Endothelial cell of umbilical vein (primary cell): ENCODE measurements around the gene ADGRD2. TPM values are rescaled to one million over a fixed set of nuclear protein-coding genes. Genes with fewer than 3 reads are reported as not detected.

Experiments used
- BruUV-seq: library from RNA; stranded (reverse); fragments of 400-500 nt; replicated peaks from 2 replicates; lab custom pipeline; 2021; lab: Mats Ljungman, UMichigan
- CTCF ChIA-PET: fragments of 300-600, 350-600 bp; sonication (Branson Sonifier 250); formaldehyde crosslinking; loops from one replicate; lab custom pipeline; 2021; ENCODE audit warnings: antibody characterized with exemption, inconsistent platforms; lab: Charles Lee
- POLR2A ChIA-PET: fragments of 300-600, 350-600 bp; sonication (Branson Sonifier 250); formaldehyde crosslinking; loops from one replicate; lab custom pipeline; 2021; ENCODE audit warnings: antibody characterized with exemption, inconsistent platforms; lab: Charles Lee
- DNase-seq: peaks from one replicate; pipeline ENCODE4 v3.0.0-alpha.2; 2011; ENCODE audit warnings: low read depth, low spot score
- FAIRE-seq: peaks from 2 replicates; lab custom pipeline; 2011; peaks lifted over from hg19 to GRCh38; lab: Jason Lieb, UNC
- H2AFZ ChIP-seq: 2 replicates; pipeline ENCODE4 v1.6.0; 2012; ENCODE audit warnings: low read depth, low read length, control low read depth, inconsistent platforms
- H3K27ac ChIP-seq: 2 replicates; pipeline ENCODE4 v1.5.1; 2011; ENCODE audit warnings: low read depth, mild to moderate bottlenecking, control low read depth, low read length, moderate library complexity; ENCODE audit not compliant: insufficient read depth
- H3K27me3 ChIP-seq, 2 experiments: 2 replicates each; pipeline versions ENCODE4 v1.6.0 to v1.6.1; 2011; ENCODE audit warnings: low read length in 2 of 2, mixed read lengths in 1 of 2; ENCODE audit not compliant: control insufficient read depth in 2 of 2, insufficient read depth in 2 of 2
- H3K36me3 ChIP-seq, 2 experiments: 2 replicates in 1 of 2; 3 replicates in 1 of 2; pipeline ENCODE4 v1.5.1; 2011; ENCODE audit warnings: low read length in 2 of 2, mild to moderate bottlenecking in 1 of 2, moderate library complexity in 1 of 2; ENCODE audit not compliant: control insufficient read depth in 2 of 2, insufficient read depth in 2 of 2; ENCODE audit errors: extremely low read depth in 1 of 2
- H3K4me1 ChIP-seq: 3 replicates; pipeline ENCODE4 v1.5.1; 2011; ENCODE audit warnings: mild to moderate bottlenecking, low read length; ENCODE audit not compliant: control insufficient read depth, insufficient read depth; ENCODE audit errors: extremely low read depth
- H3K4me2 ChIP-seq: 2 replicates; pipeline ENCODE4 v1.6.1; 2011; ENCODE audit warnings: low read length, control low read depth, mixed read lengths; ENCODE audit not compliant: insufficient read depth
- H3K4me3 ChIP-seq, 3 experiments: fragments of 200-600 bp in 1 of 3; sonication (generic), shearing (Covaris generic) in 1 of 3; replicated peaks in 1 of 3; 2 replicates each; pipeline ENCODE4 v1.5.1; 2011 to 2016; ENCODE audit warnings: control low read depth in 3 of 3, low read length in 3 of 3, mild to moderate bottlenecking in 2 of 3, inconsistent platforms in 1 of 3, low read depth in 1 of 3, moderate library complexity in 1 of 3; ENCODE audit not compliant: insufficient read depth in 1 of 3
- H3K79me2 ChIP-seq: 2 replicates; pipeline ENCODE4 v1.6.0; 2012; ENCODE audit warnings: low read length, inconsistent platforms; ENCODE audit not compliant: control insufficient read depth, insufficient read depth
- H3K9ac ChIP-seq: replicated peaks from 2 replicates; pipeline ENCODE3; 2011; ENCODE audit warnings: low read length, control low read depth; ENCODE audit not compliant: insufficient read depth; ENCODE audit errors: extremely low read depth
- H3K9me1 ChIP-seq: replicated peaks from 3 replicates; pipeline ENCODE4 v1.6.0; 2011; ENCODE audit warnings: mild to moderate bottlenecking, low read length; ENCODE audit not compliant: control insufficient read depth, insufficient read depth; ENCODE audit errors: extremely low read depth
- H3K9me3 ChIP-seq: replicated peaks from 2 replicates; pipeline ENCODE4 v1.5.1; 2012; ENCODE audit warnings: low read length, inconsistent platforms; ENCODE audit not compliant: control insufficient read depth, insufficient read depth
- H4K20me1 ChIP-seq: replicated peaks from 2 replicates; pipeline ENCODE3; 2011; ENCODE audit warnings: mild to moderate bottlenecking, low read length; ENCODE audit not compliant: control insufficient read depth, insufficient read depth; ENCODE audit errors: extremely low read depth
- CTCF ChIP-seq, 2 donors: IDR thresholded peaks; 1 replicate in 1 of 2; 2 replicates in 1 of 2; pipeline ENCODE4 v1.5.1; 2011; ENCODE audit warnings: low read length in 2 of 2, mild to moderate bottlenecking in 2 of 2, moderate library complexity in 2 of 2, control low read depth in 1 of 2, inconsistent platforms in 1 of 2, low read depth in 1 of 2; ENCODE audit not compliant: insufficient read depth in 1 of 2; ENCODE audit errors: extremely low read depth in 1 of 2
- EZH2 ChIP-seq: IDR thresholded peaks from 2 replicates; pipeline ENCODE4 v1.6.1; 2012; ENCODE audit warnings: borderline replicate concordance, low read depth, mild to moderate bottlenecking, moderate library complexity, low read length, inconsistent platforms; ENCODE audit not compliant: severe bottlenecking
- FOS ChIP-seq: IDR thresholded peaks from 2 replicates; pipeline ENCODE4 v1.6.1; 2011; ENCODE audit warnings: mild to moderate bottlenecking, low read length, moderate library complexity, borderline replicate concordance; ENCODE audit not compliant: insufficient read depth
- GATA2 ChIP-seq: IDR thresholded peaks from 2 replicates; pipeline ENCODE4 v1.7.0; 2011; ENCODE audit warnings: low read depth, mild to moderate bottlenecking, moderate library complexity, mixed read lengths, low read length; ENCODE audit not compliant: insufficient read length, insufficient read depth
- JUN ChIP-seq: IDR thresholded peaks from 2 replicates; pipeline ENCODE4 v1.6.1; 2011; ENCODE audit warnings: borderline replicate concordance, low read depth; ENCODE audit not compliant: insufficient read length, insufficient read depth
- MAX ChIP-seq: IDR thresholded peaks from 2 replicates; pipeline ENCODE4 v1.6.1; 2011; ENCODE audit not compliant: insufficient read depth, insufficient read length
- MYC ChIP-seq: IDR thresholded peaks from one replicate; pipeline ENCODE4 v1.6.1; 2011; ENCODE audit warnings: mild to moderate bottlenecking, low read depth, low read length
- POLR2A ChIP-seq: IDR thresholded peaks from 2 replicates; pipeline ENCODE4 v1.6.1; 2012; ENCODE audit warnings: low read depth, mild to moderate bottlenecking, control low read depth, low read length
- POLR2AphosphoS5 ChIP-seq: IDR thresholded peaks from 2 replicates; pipeline ENCODE4 v1.6.1; 2012; ENCODE audit warnings: low read depth, mild to moderate bottlenecking, control low read depth, low read length, moderate library complexity; ENCODE audit not compliant: insufficient read depth
- dilution Hi-C: fragments of 300-500 bp; cut with MboI; formaldehyde crosslinking; loops from one replicate; pipeline ENCODE4 v1.15.0; 2019; ENCODE audit warnings: low sequenced_read_pairs; ENCODE audit not compliant: extremely low pct_ligation_motif_present
- intact Hi-C: fragments of 100-400 bp; cut with micrococcal nuclease; formaldehyde crosslinking; loops from one replicate; pipeline ENCODE4 v1.10.0; 2022
- polyA plus RNA-seq, 4 experiments: library from polyadenylated mRNA; depleted of rRNA in 3 of 4; stranded (reverse) in 3 of 4; unstranded in 1 of 4; fragments of >200 nt; gene quantifications; 2 replicates each; pipeline versions ENCODE4 v1.2.1 to v1.2.3, GENCODE V29; 2011 to 2012; ENCODE audit warnings: missing spikeins in 1 of 4
- total RNA-seq: library from RNA; stranded (reverse); gene quantifications from 2 replicates; pipeline ENCODE4 v1.2.3, GENCODE V29; 2021

ADGRD2 gene
- total and polyA plus RNA-seq, 2 donors (not counting 3 experiments of a cell fraction or from before 2014, with no cell fraction given) = not detected

- H3K9ac ChIP-seq = no peak overlapping the region
- POLR2A ChIA-PET = no interaction called here
- H4K20me1 ChIP-seq = no peaks in the 10 kb centered on the region
- no peak overlapping the region for H3K4me2 ChIP-seq
- no peak overlapping the region for H3K27ac ChIP-seq
- peaks cover 19 to 29% of the 10 kb centered on the region in 2 experiments for H3K27me3 ChIP-seq
- CTCF ChIA-PET = no interaction called here
- dilution Hi-C loops = no loop called here
- no peaks in the 10 kb centered on the region for H3K36me3 ChIP-seq
- no peak for FAIRE-seq
- no peak for TF ChIP-seq MAX
- TF ChIP-seq MYC = no peak
- TF ChIP-seq JUN = no peak
- no peak for TF ChIP-seq GATA2
- no peak for TF ChIP-seq FOS
- TF ChIP-seq POLR2A = no peak
- TF ChIP-seq CTCF (IDR thresholded peaks at IDR 0.05; ENCODE audit: extremely low read depth in 1 of 2, insufficient read depth in 1 of 2, low read depth in 1 of 2, low read length in 2 of 2) = no peak
- no peak for TF ChIP-seq EZH2
- TF ChIP-seq POLR2AphosphoS5 = no peak
- H3K4me3 ChIP-seq = no peak overlapping the region
- H2AFZ ChIP-seq = no peak overlapping the region
- H3K9me1 ChIP-seq = no peaks in the 10 kb centered on the region
- BruUV-seq = no TSS peak
- no peaks in the 10 kb centered on the region for H3K79me2 ChIP-seq
- no peaks in the 10 kb centered on the region for H3K9me3 ChIP-seq
- intact Hi-C loops = no loop called here
- H3K4me1 ChIP-seq = peaks cover 3% of the 10 kb centered on the region
- DNase-seq = no peak
Measured at GRCh38 chr9:124452326-124452725, 2.1 kb downstream of the ADGRD2 start.
